ENCODE measurements around the gene ADAMTS12. TPM values are rescaled to one million over a fixed set of nuclear protein-coding genes. Genes with fewer than 3 reads are reported as not detected.

ADAMTS12 gene
- total RNA-seq, 6 experiments from 2014 or later: 1.1 to 3.9 (median 1.7) TPM

DNA sequence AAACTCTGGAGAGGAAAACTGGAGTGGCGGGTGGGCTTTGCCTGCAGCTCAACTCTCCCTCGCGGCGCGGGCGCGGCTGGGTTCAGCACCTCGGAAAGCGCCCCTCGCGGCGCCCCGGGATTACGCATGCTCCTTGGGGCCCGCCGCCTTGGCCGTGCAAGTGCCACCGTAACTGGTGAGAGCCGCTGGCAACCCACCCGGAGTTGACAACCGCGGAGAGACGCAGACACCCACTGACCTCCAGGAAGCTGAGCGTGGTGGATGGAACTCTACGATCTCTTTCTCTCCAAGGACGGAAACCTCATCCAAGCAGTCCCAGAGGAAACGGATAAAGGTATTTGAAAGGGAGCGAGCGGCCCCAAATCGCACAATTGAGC lies 44.2 kb upstream of the ADAMTS12 start:
- peaks cover 0 to 10% (median 0%) of the 10 kb centered on the region in 4 donors for H3K4me1 ChIP-seq
- H3K36me3 ChIP-seq: no peaks in the 10 kb centered on the region
- peak; percentile 55 to 64 (median 56) for DNase-seq
- no peaks in the 10 kb centered on the region for H3K9me3 ChIP-seq
- intact Hi-C loops (cut with DNase I): loop anchor here (10.0 kb wide), 2 partner anchors 461 to 501 kb away; no protein-coding TSS in a partner anchor
- 0% methylated on average over 6 of the region's 30 CpGs for WGBS (ENCODE audit: insufficient coverage, low coverage, low lambda C conversion rate, missing lambda C conversion rate)
- peak; percentile 70 to 87 (median 80) for ATAC-seq
- H3K27me3 ChIP-seq: no peaks in the 10 kb centered on the region
- H3K4me3 ChIP-seq: peak overlapping the region; percentile 0 to 25 (median 21)
- TF ChIP-seq POLR2A (IDR thresholded peaks at IDR 0.05): no peak
- TF ChIP-seq, protein P1, sequence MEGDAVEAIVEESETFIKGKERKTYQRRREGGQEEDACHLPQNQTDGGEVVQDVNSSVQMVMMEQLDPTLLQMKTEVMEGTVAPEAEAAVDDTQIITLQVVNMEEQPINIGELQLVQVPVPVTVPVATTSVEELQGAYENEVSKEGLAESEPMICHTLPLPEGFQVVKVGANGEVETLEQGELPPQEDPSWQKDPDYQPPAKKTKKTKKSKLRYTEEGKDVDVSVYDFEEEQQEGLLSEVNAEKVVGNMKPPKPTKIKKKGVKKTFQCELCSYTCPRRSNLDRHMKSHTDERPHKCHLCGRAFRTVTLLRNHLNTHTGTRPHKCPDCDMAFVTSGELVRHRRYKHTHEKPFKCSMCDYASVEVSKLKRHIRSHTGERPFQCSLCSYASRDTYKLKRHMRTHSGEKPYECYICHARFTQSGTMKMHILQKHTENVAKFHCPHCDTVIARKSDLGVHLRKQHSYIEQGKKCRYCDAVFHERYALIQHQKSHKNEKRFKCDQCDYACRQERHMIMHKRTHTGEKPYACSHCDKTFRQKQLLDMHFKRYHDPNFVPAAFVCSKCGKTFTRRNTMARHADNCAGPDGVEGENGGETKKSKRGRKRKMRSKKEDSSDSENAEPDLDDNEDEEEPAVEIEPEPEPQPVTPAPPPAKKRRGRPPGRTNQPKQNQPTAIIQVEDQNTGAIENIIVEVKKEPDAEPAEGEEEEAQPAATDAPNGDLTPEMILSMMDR (IDR thresholded peaks at IDR 0.05): peak; percentile 9 to 26 (median 18)
- H3K27ac ChIP-seq: no peak overlapping the region

- WGBS (ENCODE audit: insufficient coverage, low coverage, low lambda C conversion rate, missing lambda C conversion rate): 52% methylated on average over 1 of the region's 1 CpG
- no peak for TF ChIP-seq POLR2A (IDR thresholded peaks at IDR 0.05)
- TF ChIP-seq, protein P1 (IDR thresholded peaks at IDR 0.05): no peak
- Histone ChIP-seq H3K4me1 (peaks cover 0 to 10% (median 0%) of the 10 kb centered on the region in 4 donors), H3K4me3 (no peak overlapping the region), H3K27me3 (no peaks in the 10 kb centered on the region), H3K27ac (no peak overlapping the region), H3K9me3 (no peaks in the 10 kb centered on the region), H3K36me3 (no peaks in the 10 kb centered on the region)
- intact Hi-C loops (cut with DNase I): loop anchor here (10.0 kb wide), 2 partner anchors 459 to 499 kb away; no protein-coding TSS in a partner anchor
- no peak for ATAC-seq
- DNase-seq: no peak
Observed at GRCh38 chr5:33934176-33934575, 42.4 kb upstream of the ADAMTS12 start.

GRCh38 chr5:33933723-33934169 lies 42.0 kb upstream of the ADAMTS12 start:
- no peaks in the 10 kb centered on the region for H3K9me3 ChIP-seq
- no peaks in the 10 kb centered on the region for H3K36me3 ChIP-seq
- no peak overlapping the region for H3K27ac ChIP-seq
- H3K4me3 ChIP-seq: no peak overlapping the region
- no peak for DNase-seq
- TF ChIP-seq POLR2A (IDR thresholded peaks at IDR 0.05): no peak
- TF ChIP-seq, protein P1 (IDR thresholded peaks at IDR 0.05): no peak
- WGBS (ENCODE audit: insufficient coverage, low coverage, low lambda C conversion rate, missing lambda C conversion rate): 63% methylated on average over 3 of the region's 3 CpGs
- ATAC-seq: no peak
- intact Hi-C loops (cut with DNase I): loop anchor here (10.0 kb wide), 2 partner anchors 459 to 499 kb away; no protein-coding TSS in a partner anchor
- H3K4me1 ChIP-seq: peaks cover 0 to 10% (median 0%) of the 10 kb centered on the region in 4 donors
- H3K27me3 ChIP-seq: no peaks in the 10 kb centered on the region

DNA sequence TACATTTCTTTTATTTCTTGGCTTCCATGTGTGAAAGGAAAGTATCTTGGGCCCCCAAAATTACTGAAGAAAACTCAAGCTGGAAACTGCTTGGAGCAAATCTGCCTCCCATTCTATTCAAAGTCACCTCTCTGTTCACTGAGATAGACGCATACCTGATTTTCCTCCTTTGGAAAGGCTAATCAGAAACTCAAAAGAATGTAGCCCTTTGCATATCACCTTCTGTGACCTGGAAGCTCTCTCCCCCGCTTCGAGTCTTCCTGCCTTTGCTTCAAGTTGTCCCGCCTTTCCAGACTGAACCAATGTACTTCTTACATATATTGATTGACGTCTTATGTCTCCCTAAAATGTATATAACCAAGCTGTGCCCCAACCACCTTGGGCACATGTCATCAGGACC lies 39.3 kb upstream of the ADAMTS12 start:
- WGBS (ENCODE audit: insufficient coverage, low coverage, low lambda C conversion rate, missing lambda C conversion rate): 49% methylated on average over 5 of the region's 5 CpGs
- intact Hi-C loops (cut with DNase I): loop anchor here (10.0 kb wide), 2 partner anchors 456 to 496 kb away; no protein-coding TSS in a partner anchor

More for the DNA sequence above, 39.3 kb upstream of the ADAMTS12 start:
- no peak overlapping the region for H3K4me3 ChIP-seq
- no peaks in the 10 kb centered on the region for H3K36me3 ChIP-seq
- no peaks in the 10 kb centered on the region for H3K27me3 ChIP-seq
- no peak for DNase-seq
- TF ChIP-seq, protein P1 (IDR thresholded peaks at IDR 0.05): no peak
- no peak for TF ChIP-seq POLR2A (IDR thresholded peaks at IDR 0.05)
- no peak for ATAC-seq
- H3K27ac ChIP-seq: no peak overlapping the region
- peaks cover 0 to 5% (median 0%) of the 10 kb centered on the region in 4 donors for H3K4me1 ChIP-seq
- no peaks in the 10 kb centered on the region for H3K9me3 ChIP-seq
